Measurements from ENCODE around the gene CYSTM1. TPM values are rescaled to one million over a fixed set of nuclear protein-coding genes. Genes with fewer than 3 reads are reported as not detected.

Gene CYSTM1
- total RNA-seq, 1 donor from 2014 or later: 28.1 TPM

DNA sequence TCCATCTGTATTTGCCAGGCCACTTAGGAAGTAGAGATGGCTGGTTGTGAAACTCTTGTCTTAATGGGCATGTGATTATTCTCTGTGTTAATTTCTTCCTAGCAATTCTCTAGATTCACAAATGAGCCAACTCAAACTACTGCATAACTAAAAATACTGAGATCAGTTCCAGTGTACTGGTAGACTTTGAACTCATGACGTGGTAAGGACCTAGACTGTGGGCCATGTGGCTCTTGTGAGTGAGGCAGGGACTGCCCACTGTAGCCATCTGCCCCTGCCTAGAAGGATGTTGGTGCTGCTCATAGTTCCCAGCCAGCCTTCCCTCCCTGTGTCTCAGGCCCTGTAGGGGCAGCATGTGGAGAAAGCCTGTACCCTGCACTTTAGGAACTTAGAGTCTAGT is 47.4 kb downstream of the CYSTM1 start:
- H3K36me3 Mint-ChIP-seq (ENCODE audit: insufficient read depth): no peaks in the 10 kb centered on the region
- no peak overlapping the region for H3K4me3 Mint-ChIP-seq (ENCODE audit: low read depth)
- peaks cover 20% of the 10 kb centered on the region for H3K4me1 Mint-ChIP-seq (ENCODE audit: low read depth)
- H3K9me3 Mint-ChIP-seq (ENCODE audit: low read depth): no peaks in the 10 kb centered on the region
- H3K27ac Mint-ChIP-seq: no peak overlapping the region
- H3K27me3 Mint-ChIP-seq: no peaks in the 10 kb centered on the region
- DNase-seq (ENCODE audit: low spot score, unreplicated experiment): no peak
- TF ChIP-seq, protein P1, sequence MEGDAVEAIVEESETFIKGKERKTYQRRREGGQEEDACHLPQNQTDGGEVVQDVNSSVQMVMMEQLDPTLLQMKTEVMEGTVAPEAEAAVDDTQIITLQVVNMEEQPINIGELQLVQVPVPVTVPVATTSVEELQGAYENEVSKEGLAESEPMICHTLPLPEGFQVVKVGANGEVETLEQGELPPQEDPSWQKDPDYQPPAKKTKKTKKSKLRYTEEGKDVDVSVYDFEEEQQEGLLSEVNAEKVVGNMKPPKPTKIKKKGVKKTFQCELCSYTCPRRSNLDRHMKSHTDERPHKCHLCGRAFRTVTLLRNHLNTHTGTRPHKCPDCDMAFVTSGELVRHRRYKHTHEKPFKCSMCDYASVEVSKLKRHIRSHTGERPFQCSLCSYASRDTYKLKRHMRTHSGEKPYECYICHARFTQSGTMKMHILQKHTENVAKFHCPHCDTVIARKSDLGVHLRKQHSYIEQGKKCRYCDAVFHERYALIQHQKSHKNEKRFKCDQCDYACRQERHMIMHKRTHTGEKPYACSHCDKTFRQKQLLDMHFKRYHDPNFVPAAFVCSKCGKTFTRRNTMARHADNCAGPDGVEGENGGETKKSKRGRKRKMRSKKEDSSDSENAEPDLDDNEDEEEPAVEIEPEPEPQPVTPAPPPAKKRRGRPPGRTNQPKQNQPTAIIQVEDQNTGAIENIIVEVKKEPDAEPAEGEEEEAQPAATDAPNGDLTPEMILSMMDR (IDR thresholded peaks at IDR 0.05; ENCODE audit: unreplicated experiment): no peak

DNA sequence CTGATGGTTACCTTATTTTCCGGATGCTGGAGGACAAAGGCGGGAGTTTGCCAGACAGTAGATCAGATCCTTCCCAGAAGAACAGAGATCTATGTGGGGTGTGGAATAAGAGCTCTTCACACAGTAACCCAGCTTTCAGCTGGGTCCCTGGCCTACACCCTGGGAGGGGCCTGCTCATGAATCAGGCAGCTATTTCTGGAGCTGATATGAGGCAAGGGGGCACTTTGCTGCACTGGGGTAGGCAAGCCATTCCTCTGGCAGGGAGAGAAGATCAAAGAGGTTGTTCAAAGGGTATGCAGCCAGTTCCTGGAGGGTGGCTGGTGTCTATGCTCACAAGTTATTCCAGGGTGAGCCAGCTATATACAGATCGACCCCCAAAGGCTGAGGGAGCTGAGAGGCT is 48.6 kb downstream of the CYSTM1 start:
- DNase-seq (ENCODE audit: low spot score, unreplicated experiment): no peak
- Mint-ChIP-seq H3K27ac (no peak overlapping the region), H3K36me3 (ENCODE audit: insufficient read depth) (no peaks in the 10 kb centered on the region), H3K4me1 (ENCODE audit: low read depth) (peaks cover 19% of the 10 kb centered on the region), H3K4me3 (ENCODE audit: low read depth) (no peak overlapping the region), H3K9me3 (ENCODE audit: low read depth) (no peaks in the 10 kb centered on the region), H3K27me3 (no peaks in the 10 kb centered on the region)
- TF ChIP-seq, protein P1 (IDR thresholded peaks at IDR 0.05; ENCODE audit: unreplicated experiment): no peak

DNA sequence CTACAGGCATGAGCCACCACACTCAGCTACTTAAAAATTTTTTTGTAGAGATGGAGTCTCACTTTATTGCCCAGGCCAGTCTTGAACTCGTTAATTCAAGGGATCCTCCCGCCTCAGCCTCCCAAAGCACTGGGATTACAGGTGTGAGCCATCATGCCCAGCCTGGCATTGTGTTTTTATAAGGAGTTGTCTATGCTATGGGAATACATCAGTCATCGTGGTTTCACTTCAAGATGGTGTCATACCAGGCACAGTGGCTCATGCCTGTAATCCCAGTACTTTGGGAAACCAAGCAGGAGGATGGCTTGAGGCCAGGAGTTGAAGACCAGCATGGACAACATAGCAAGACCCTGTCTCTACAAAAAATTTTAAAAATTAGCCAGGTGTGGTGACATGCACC is 49.7 kb downstream of the CYSTM1 start:
- no peaks in the 10 kb centered on the region for H3K27me3 Mint-ChIP-seq
- no peak for DNase-seq (ENCODE audit: low spot score, unreplicated experiment)
- peaks cover 12% of the 10 kb centered on the region for H3K4me1 Mint-ChIP-seq (ENCODE audit: low read depth)
- no peak overlapping the region for H3K27ac Mint-ChIP-seq
- H3K4me3 Mint-ChIP-seq (ENCODE audit: low read depth): no peak overlapping the region
- TF ChIP-seq, protein P1 (IDR thresholded peaks at IDR 0.05; ENCODE audit: unreplicated experiment): no peak
- no peaks in the 10 kb centered on the region for H3K36me3 Mint-ChIP-seq (ENCODE audit: insufficient read depth)
- no peaks in the 10 kb centered on the region for H3K9me3 Mint-ChIP-seq (ENCODE audit: low read depth)

DNA sequence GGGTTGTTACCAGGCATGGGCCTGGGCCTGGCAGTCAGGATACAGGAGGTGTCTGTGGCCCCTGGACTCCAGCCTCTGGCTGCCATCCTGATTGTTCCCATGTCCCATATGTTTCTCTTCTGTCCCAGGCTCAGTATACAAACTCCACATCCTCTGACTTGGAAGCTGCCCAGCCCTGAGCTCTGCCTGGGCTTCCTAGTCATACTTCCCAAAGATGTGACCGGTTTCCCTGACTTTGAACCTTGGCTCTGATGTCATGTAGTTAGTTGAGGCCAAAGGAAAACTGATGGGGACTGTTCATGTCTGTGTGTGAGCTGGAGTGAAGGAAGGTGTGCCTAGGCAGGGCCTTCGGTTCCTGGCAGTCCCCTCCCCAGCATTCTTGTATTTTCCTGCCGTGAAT is 50.4 kb downstream of the CYSTM1 start:
- Mint-ChIP-seq H3K4me1 (ENCODE audit: low read depth) (peaks cover 5% of the 10 kb centered on the region), H3K36me3 (ENCODE audit: insufficient read depth) (no peaks in the 10 kb centered on the region), H3K27ac (no peak overlapping the region), H3K27me3 (no peaks in the 10 kb centered on the region), H3K9me3 (ENCODE audit: low read depth) (no peaks in the 10 kb centered on the region), H3K4me3 (ENCODE audit: low read depth) (no peak overlapping the region)
- TF ChIP-seq, protein P1 (IDR thresholded peaks at IDR 0.05; ENCODE audit: unreplicated experiment): no peak
- DNase-seq (ENCODE audit: low spot score, unreplicated experiment): no peak

DNA sequence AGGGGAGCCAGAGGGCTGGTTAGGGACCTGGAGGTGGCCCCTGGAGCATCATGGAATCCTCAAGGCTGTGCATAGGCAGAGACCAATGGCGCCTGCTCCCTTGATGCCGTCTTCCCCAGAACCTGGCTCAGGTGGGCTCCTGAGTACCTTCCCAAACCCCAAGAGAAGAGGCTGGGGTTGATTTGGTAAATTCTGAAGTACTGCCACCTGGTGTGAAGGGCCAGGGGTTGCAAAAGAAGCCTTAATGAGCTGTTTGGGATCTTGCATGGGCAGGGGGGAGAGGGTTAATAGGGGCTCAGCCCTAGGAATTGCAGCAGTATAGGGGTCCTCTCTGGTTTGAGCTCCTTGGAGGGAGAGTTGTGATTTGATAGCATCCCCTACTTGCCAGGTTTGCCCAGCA is 52.1 kb downstream of the CYSTM1 start:
- Mint-ChIP-seq H3K9me3 (ENCODE audit: low read depth) (no peaks in the 10 kb centered on the region), H3K27me3 (no peaks in the 10 kb centered on the region), H3K4me3 (ENCODE audit: low read depth) (no peak overlapping the region), H3K4me1 (ENCODE audit: low read depth) (no peaks in the 10 kb centered on the region), H3K36me3 (ENCODE audit: insufficient read depth) (no peaks in the 10 kb centered on the region), H3K27ac (no peak overlapping the region)
- no peak for DNase-seq (ENCODE audit: low spot score, unreplicated experiment)
- TF ChIP-seq, protein P1 (IDR thresholded peaks at IDR 0.05; ENCODE audit: unreplicated experiment): no peak

Data from progenitor cell of endocrine pancreas (in vitro differentiated cells).